ENCODE measurements around the gene C1QTNF9. TPM values are rescaled to one million over a fixed set of nuclear protein-coding genes. Genes with fewer than 3 reads are reported as not detected.

Gene C1QTNF9
- total RNA-seq, 4 donors from 2014 or later, result 0.34 to 2.0 (median 1.9) TPM; not detected in 1

- no peak for TF ChIP-seq CTCF (IDR thresholded peaks at IDR 0.05; ENCODE audit: low read depth)
These were observed 39.6 kb upstream of the C1QTNF9 start for GRCh38 chr13:24269821-24270220.

GRCh38 chr13:24270639-24271141 is 38.7 kb upstream of the C1QTNF9 start:
- TF ChIP-seq CTCF (IDR thresholded peaks at IDR 0.05; ENCODE audit: low read depth), result no peak

GRCh38 chr13:24271231-24271600 is 38.2 kb upstream of the C1QTNF9 start:
- TF ChIP-seq CTCF (IDR thresholded peaks at IDR 0.05; ENCODE audit: low read depth), result no peak

- TF ChIP-seq CTCF (IDR thresholded peaks at IDR 0.05; ENCODE audit: low read depth), result no peak
These were observed 37.6 kb upstream of the C1QTNF9 start for GRCh38 chr13:24271601-24272451.

GRCh38 chr13:24272452-24273161 is 36.8 kb upstream of the C1QTNF9 start:
- TF ChIP-seq CTCF (IDR thresholded peaks at IDR 0.05; ENCODE audit: low read depth), result no peak

GRCh38 chr13:24273926-24274325 is 35.5 kb upstream of the C1QTNF9 start:
- no peak for TF ChIP-seq CTCF (IDR thresholded peaks at IDR 0.05; ENCODE audit: low read depth)

GRCh38 chr13:24274452-24275021 is 34.8 kb upstream of the C1QTNF9 start:
- no peak for TF ChIP-seq CTCF (IDR thresholded peaks at IDR 0.05; ENCODE audit: low read depth)
